ENCODE results near the gene HEPH. TPM values are rescaled to one million over a fixed set of nuclear protein-coding genes. Genes with fewer than 3 reads are reported as not detected.

The HEPH gene
- total RNA-seq, 1 donor from 2014 or later = 58.8 TPM

GRCh38 chrX:66150163-66150562 is 13.9 kb upstream of the HEPH start:
- Histone ChIP-seq H3K27me3 (ENCODE audit: insufficient read depth, low read length) (no peaks in the 10 kb centered on the region), H3K4me2 (ENCODE audit: low read length) (no peak overlapping the region), H3K27ac (ENCODE audit: low read depth, low read length) (no peak overlapping the region), H3K9ac (ENCODE audit: low read length) (no peak overlapping the region), H3K4me1 (ENCODE audit: insufficient read depth, low read length) (no peaks in the 10 kb centered on the region), H2AFZ (ENCODE audit: low read depth, low read length) (no peak overlapping the region), H3K36me3 (ENCODE audit: insufficient read depth, low read length) (no peaks in the 10 kb centered on the region), H3K79me2 (ENCODE audit: insufficient read depth, low read length) (no peaks in the 10 kb centered on the region), H3K4me3 (ENCODE audit: insufficient read depth, low read depth, low read length) (no peak overlapping the region), H4K20me1 (ENCODE audit: insufficient read depth, low read length) (no peaks in the 10 kb centered on the region), H3K9me3 (ENCODE audit: insufficient read depth, low read depth, low read length) (no peaks in the 10 kb centered on the region)
- Mint-ChIP-seq H3K36me3 (ENCODE audit: low read depth, unreplicated experiment) (no peaks in the 10 kb centered on the region), H3K4me1 (ENCODE audit: low read depth, unreplicated experiment) (peaks cover 7% of the 10 kb centered on the region), H3K9me3 (ENCODE audit: unreplicated experiment) (no peaks in the 10 kb centered on the region), H3K27ac (ENCODE audit: unreplicated experiment) (no peak overlapping the region), H3K4me3 (ENCODE audit: unreplicated experiment) (no peak overlapping the region), H3K27me3 (ENCODE audit: low read depth, unreplicated experiment) (no peaks in the 10 kb centered on the region)
- DNase-seq (ENCODE audit: low read depth) (peak; percentile 2), FAIRE-seq (peak; percentile 81)
- TF ChIP-seq CTCF (IDR thresholded peaks at IDR 0.05; ENCODE audit: insufficient read depth, low read depth, low read length) (no peak), EZH2 (IDR thresholded peaks at IDR 0.05; ENCODE audit: insufficient read depth, low read length) (no peak)

- FAIRE-seq (no peak), DNase-seq (ENCODE audit: low read depth) (no peak)
- TF ChIP-seq CTCF (IDR thresholded peaks at IDR 0.05; ENCODE audit: insufficient read depth, low read depth, low read length) (no peak), EZH2 (IDR thresholded peaks at IDR 0.05; ENCODE audit: insufficient read depth, low read length) (no peak)
- Histone ChIP-seq H3K4me2 (ENCODE audit: low read length) (no peak overlapping the region), H3K27me3 (ENCODE audit: insufficient read depth, low read length) (no peaks in the 10 kb centered on the region), H3K27ac (ENCODE audit: low read depth, low read length) (no peak overlapping the region), H3K36me3 (ENCODE audit: insufficient read depth, low read length) (no peaks in the 10 kb centered on the region), H3K4me1 (ENCODE audit: insufficient read depth, low read length) (no peaks in the 10 kb centered on the region), H3K9ac (ENCODE audit: low read length) (no peak overlapping the region), H3K9me3 (ENCODE audit: insufficient read depth, low read depth, low read length) (no peaks in the 10 kb centered on the region), H2AFZ (ENCODE audit: low read depth, low read length) (no peak overlapping the region), H4K20me1 (ENCODE audit: insufficient read depth, low read length) (no peaks in the 10 kb centered on the region), H3K4me3 (ENCODE audit: insufficient read depth, low read depth, low read length) (no peak overlapping the region), H3K79me2 (ENCODE audit: insufficient read depth, low read length) (peaks cover 7% of the 10 kb centered on the region)
- Mint-ChIP-seq H3K27me3 (ENCODE audit: low read depth, unreplicated experiment) (no peaks in the 10 kb centered on the region), H3K4me3 (ENCODE audit: unreplicated experiment) (no peak overlapping the region), H3K36me3 (ENCODE audit: low read depth, unreplicated experiment) (no peaks in the 10 kb centered on the region), H3K9me3 (ENCODE audit: unreplicated experiment) (no peaks in the 10 kb centered on the region), H3K27ac (ENCODE audit: unreplicated experiment) (no peak overlapping the region), H3K4me1 (ENCODE audit: low read depth, unreplicated experiment) (peaks cover 5% of the 10 kb centered on the region)
Observed at GRCh38 chrX:66162331-66162822, 1.7 kb upstream of the HEPH start.

GRCh38 chrX:66163447-66163846 is 600 bp upstream of the HEPH start:
- Mint-ChIP-seq H3K9me3 (ENCODE audit: unreplicated experiment) (no peaks in the 10 kb centered on the region), H3K4me1 (ENCODE audit: low read depth, unreplicated experiment) (peaks cover 7% of the 10 kb centered on the region), H3K27me3 (ENCODE audit: low read depth, unreplicated experiment) (no peaks in the 10 kb centered on the region), H3K36me3 (ENCODE audit: low read depth, unreplicated experiment) (no peaks in the 10 kb centered on the region), H3K27ac (ENCODE audit: unreplicated experiment) (no peak overlapping the region), H3K4me3 (ENCODE audit: unreplicated experiment) (peak overlapping the region; percentile 16)
- FAIRE-seq = no peak
- Histone ChIP-seq H3K4me1 (ENCODE audit: insufficient read depth, low read length) (no peaks in the 10 kb centered on the region), H3K36me3 (ENCODE audit: insufficient read depth, low read length) (no peaks in the 10 kb centered on the region), H3K4me2 (ENCODE audit: low read length) (no peak overlapping the region), H3K79me2 (ENCODE audit: insufficient read depth, low read length) (peaks cover 7% of the 10 kb centered on the region), H3K27me3 (ENCODE audit: insufficient read depth, low read length) (no peaks in the 10 kb centered on the region), H4K20me1 (ENCODE audit: insufficient read depth, low read length) (no peaks in the 10 kb centered on the region), H2AFZ (ENCODE audit: low read depth, low read length) (no peak overlapping the region), H3K27ac (ENCODE audit: low read depth, low read length) (no peak overlapping the region), H3K9ac (ENCODE audit: low read length) (no peak overlapping the region), H3K9me3 (ENCODE audit: insufficient read depth, low read depth, low read length) (no peaks in the 10 kb centered on the region), H3K4me3 (ENCODE audit: insufficient read depth, low read depth, low read length) (no peak overlapping the region)
- DNase-seq (ENCODE audit: low read depth) = no peak
- TF ChIP-seq CTCF (IDR thresholded peaks at IDR 0.05; ENCODE audit: insufficient read depth, low read depth, low read length) (no peak), EZH2 (IDR thresholded peaks at IDR 0.05; ENCODE audit: insufficient read depth, low read length) (no peak)

All from astrocyte (in vitro differentiated cells and primary cell).